Gastrocnemius medialis (tissue), 4 donors: ENCODE results near the gene CMBL. TPM values are rescaled to one million over a fixed set of nuclear protein-coding genes. Genes with fewer than 3 reads are reported as not detected.
A peak's percentile ranks its signal among the peaks of the same experiment; 100 is the strongest.

ENCODE experiments used
- ATAC-seq, 2 donors: fragments of 150-250 bp; one replicate each; pipeline ENCODE4 v1.9.1; 2016
- DNase-seq, 2 donors: peaks; one replicate each; pipeline ENCODE4 v3.0.0-alpha.2; 2019
- H3K27ac ChIP-seq, 4 donors: fragments of 200-600 bp; sonication (generic); 1 replicate in 1 of 4; 2 replicates in 3 of 4; pipeline ENCODE4 v1.5.1; 2016 to 2018; ENCODE audit warnings: mild to moderate bottlenecking in 2 of 4, moderate library complexity in 1 of 4
- H3K27me3 ChIP-seq, 3 donors: fragments of 200-600 bp; sonication (generic) in 2 of 3; 1 replicate in 1 of 3; 2 replicates in 2 of 3; pipeline versions ENCODE4 v1.5.1 to v1.6.0; 2016 to 2019; ENCODE audit warnings: mild to moderate bottlenecking in 1 of 3, moderate library complexity in 1 of 3
- H3K36me3 ChIP-seq, 2 donors: fragments of 200-600 bp; sonication (generic) in 1 of 2; one replicate each; pipeline ENCODE4 v1.5.1; 2017 to 2018
- H3K4me1 ChIP-seq, 2 donors: fragments of 200-600 bp; sonication (generic) in 1 of 2; one replicate each; pipeline ENCODE4 v1.5.1; 2016 to 2017; ENCODE audit warnings: mild to moderate bottlenecking in 2 of 2
- H3K4me3 ChIP-seq, 4 donors: fragments of 200-600 bp; sonication (generic) in 3 of 4; 1 replicate in 1 of 4; 2 replicates in 3 of 4; pipeline ENCODE4 v1.5.1; 2016 to 2019; ENCODE audit warnings: mild to moderate bottlenecking in 2 of 4
- H3K9me3 ChIP-seq, 3 donors: fragments of 200-600 bp; sonication (generic) in 2 of 3; 1 replicate in 1 of 3; 2 replicates in 2 of 3; pipeline ENCODE4 v1.5.1; 2016 to 2019
- POLR2A ChIP-seq, 2 donors: fragments of 450-650 bp; IDR thresholded peaks; one replicate each; pipeline ENCODE4 v1.6.1; 2017; ENCODE audit warnings: antibody characterized with exemption in 2 of 2, mild to moderate bottlenecking in 2 of 2, moderate library complexity in 2 of 2
- in situ Hi-C, 4 donors: fragments of 200-750 bp; cut with MboI; loops; one replicate each; pipeline versions ENCODE4 v1.15.0 to v1.8.0; 2017; ENCODE audit warnings: low sequenced_read_pairs in 4 of 4
- intact Hi-C: fragments of 100-400 bp; cut with DNase I; formaldehyde crosslinking; loops from one replicate; pipeline ENCODE4 v1.15.1; 2023; ENCODE audit warnings: low total_unique reads
- total RNA-seq, 4 donors: library from RNA; depleted of rRNA; stranded (reverse); fragments of >200 nt; gene quantifications; one replicate each; pipeline versions ENCODE4 v1.1.0 to v1.2.3, GENCODE V29; 2016
- TF ChIP-seq, protein P1 (sequence below), 5 experiments: fragments of 450-650 bp in 3 of 5; fragments of 200-600 bp in 2 of 5; sonication (generic) in 2 of 5; IDR thresholded peaks in 4 of 5; conservative IDR thresholded peaks in 1 of 5; 1 replicate in 4 of 5; 2 replicates in 1 of 5; pipeline ENCODE4 v1.5.1; 2016 to 2019; ENCODE audit warnings: antibody characterized with exemption in 5 of 5, mild to moderate bottlenecking in 3 of 5, moderate library complexity in 3 of 5

CMBL gene
- total RNA-seq, 4 donors from 2014 or later = 7.8 to 46.7 (median 35.6) TPM

DNA sequence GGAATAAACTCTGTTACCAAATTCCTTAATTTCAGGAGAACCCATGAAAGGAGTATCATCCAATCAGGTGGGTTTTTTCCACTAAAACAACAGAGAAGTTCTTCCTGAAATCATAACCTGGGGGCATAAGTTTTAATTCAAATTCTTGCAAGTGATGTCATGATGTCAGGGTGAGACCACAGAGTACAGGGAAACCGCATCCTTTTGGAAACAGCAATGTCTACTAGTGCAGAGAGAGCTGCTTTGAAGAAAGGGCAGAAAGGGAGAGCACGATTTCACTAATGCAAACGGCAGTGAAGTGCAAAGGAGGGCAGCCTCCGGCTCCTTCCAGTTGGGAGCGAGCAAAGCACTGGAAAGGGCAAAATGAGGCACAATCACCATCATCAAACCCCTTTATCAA, 20.6 kb upstream of the CMBL start:
- Histone ChIP-seq H3K9me3 (no peaks in the 10 kb centered on the region), H3K4me1 (peaks cover 53 to 54% of the 10 kb centered on the region in 2 donors), H3K36me3 (no peaks in the 10 kb centered on the region), H3K4me3 (no peak overlapping the region), H3K27ac (no peak overlapping the region), H3K27me3 (no peaks in the 10 kb centered on the region)
- in situ Hi-C loops = no loop called here
- ATAC-seq (no peak), DNase-seq (no peak)
- intact Hi-C loops = no loop called here
- no peak for TF ChIP-seq POLR2A (IDR thresholded peaks at IDR 0.05)
- TF ChIP-seq, protein P1, sequence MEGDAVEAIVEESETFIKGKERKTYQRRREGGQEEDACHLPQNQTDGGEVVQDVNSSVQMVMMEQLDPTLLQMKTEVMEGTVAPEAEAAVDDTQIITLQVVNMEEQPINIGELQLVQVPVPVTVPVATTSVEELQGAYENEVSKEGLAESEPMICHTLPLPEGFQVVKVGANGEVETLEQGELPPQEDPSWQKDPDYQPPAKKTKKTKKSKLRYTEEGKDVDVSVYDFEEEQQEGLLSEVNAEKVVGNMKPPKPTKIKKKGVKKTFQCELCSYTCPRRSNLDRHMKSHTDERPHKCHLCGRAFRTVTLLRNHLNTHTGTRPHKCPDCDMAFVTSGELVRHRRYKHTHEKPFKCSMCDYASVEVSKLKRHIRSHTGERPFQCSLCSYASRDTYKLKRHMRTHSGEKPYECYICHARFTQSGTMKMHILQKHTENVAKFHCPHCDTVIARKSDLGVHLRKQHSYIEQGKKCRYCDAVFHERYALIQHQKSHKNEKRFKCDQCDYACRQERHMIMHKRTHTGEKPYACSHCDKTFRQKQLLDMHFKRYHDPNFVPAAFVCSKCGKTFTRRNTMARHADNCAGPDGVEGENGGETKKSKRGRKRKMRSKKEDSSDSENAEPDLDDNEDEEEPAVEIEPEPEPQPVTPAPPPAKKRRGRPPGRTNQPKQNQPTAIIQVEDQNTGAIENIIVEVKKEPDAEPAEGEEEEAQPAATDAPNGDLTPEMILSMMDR (IDR thresholded peaks at IDR 0.05 in 4 of 5, conservative IDR thresholded peaks at IDR 0.05 in 1 of 5) = no peak

DNA sequence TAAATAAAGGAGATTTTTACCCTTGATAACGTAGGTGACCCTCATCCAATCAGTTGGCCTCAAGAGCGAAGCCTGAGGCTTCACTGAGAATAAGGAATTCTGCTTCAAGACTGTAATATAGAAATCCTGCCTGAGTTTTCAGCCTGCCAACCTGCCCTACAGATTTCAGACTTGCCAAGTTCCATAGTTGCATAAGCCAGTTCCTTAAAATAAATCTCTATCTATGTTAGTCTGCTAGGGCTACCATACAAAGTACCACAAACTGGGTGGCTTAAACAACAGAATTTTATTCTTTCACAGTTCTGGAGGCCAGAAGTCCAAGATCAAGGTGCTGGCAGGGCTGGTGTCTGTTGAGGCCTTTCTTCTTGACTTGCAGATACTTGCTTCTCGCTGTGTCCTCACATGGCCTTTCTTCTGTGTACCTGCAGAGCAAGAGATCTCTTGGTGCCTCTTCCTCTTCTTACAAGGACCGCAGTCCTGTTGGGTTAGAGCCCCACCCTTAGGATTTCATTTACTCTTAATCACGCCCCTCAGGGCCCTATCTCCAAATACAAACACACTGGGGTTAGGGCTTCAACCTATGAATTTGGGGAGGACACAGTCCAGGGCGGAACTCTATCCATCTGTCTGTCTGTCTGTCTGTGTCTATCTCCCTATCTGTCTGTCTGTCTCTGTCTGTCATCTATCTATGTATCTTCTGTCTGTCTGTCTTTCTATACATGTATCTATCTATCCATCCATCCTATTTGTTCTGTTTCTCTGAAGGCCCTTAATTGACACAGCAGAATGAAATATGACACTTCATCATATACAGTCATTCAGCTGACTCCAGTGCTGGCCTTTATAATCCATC, 17.0 kb upstream of the CMBL start:
- Histone ChIP-seq H3K27ac (peak overlapping the region; percentile 57 to 78 (median 74)), H3K27me3 (no peaks in the 10 kb centered on the region), H3K9me3 (no peaks in the 10 kb centered on the region), H3K4me1 (peaks cover 26 to 29% of the 10 kb centered on the region in 2 donors), H3K4me3 (no peak overlapping the region), H3K36me3 (no peaks in the 10 kb centered on the region)
- peak; percentile 73 to 75 for ATAC-seq
- intact Hi-C loops (no loop called here), in situ Hi-C loops (no loop called here)
- TF ChIP-seq POLR2A (IDR thresholded peaks at IDR 0.05) = no peak
- TF ChIP-seq, protein P1 (IDR thresholded peaks at IDR 0.05 in 4 of 5, conservative IDR thresholded peaks at IDR 0.05 in 1 of 5) = no peak
- DNase-seq = no peak

- H3K27ac ChIP-seq = peak overlapping the region; percentile 57 to 78 (median 74)
- ATAC-seq (no peak), DNase-seq (no peak)
- intact Hi-C loops = no loop called here
- H3K27me3 ChIP-seq = no peaks in the 10 kb centered on the region
- in situ Hi-C loops = no loop called here
- TF ChIP-seq, protein P1 (IDR thresholded peaks at IDR 0.05 in 4 of 5, conservative IDR thresholded peaks at IDR 0.05 in 1 of 5) = no peak
- TF ChIP-seq POLR2A (IDR thresholded peaks at IDR 0.05) = no peak
- H3K9me3 ChIP-seq = no peaks in the 10 kb centered on the region
- no peak overlapping the region for H3K4me3 ChIP-seq
- H3K36me3 ChIP-seq = no peaks in the 10 kb centered on the region
- peaks cover 24 to 26% of the 10 kb centered on the region in 2 donors for H3K4me1 ChIP-seq
Measured at GRCh38 chr5:10323588-10324488, 16.1 kb upstream of the CMBL start.

DNA sequence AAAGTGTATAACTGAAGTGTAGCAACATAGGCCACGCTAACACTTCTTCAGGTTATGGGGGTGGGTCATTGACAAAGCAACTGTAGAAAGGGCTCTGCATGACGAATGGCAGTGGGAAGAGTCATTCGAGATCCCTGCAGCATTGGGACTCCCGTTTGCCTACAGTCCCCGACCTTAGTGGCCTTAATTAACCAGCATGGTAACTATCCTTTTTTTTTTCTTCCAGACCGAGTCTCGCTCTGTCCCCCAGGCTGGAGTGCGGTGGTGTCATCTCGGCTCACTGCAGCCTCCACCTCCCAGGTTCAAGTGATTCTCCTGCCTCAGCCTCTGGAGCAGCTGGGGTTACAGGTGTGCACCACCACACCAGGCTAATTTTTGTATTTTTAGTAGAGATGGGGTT, 14.2 kb upstream of the CMBL start:
- TF ChIP-seq, protein P1 (IDR thresholded peaks at IDR 0.05 in 4 of 5, conservative IDR thresholded peaks at IDR 0.05 in 1 of 5) = no peak
- no peak for TF ChIP-seq POLR2A (IDR thresholded peaks at IDR 0.05)
- H3K4me3 ChIP-seq = no peak overlapping the region
- H3K27ac ChIP-seq = no peak overlapping the region
- H3K4me1 ChIP-seq = peaks cover 35 to 38% of the 10 kb centered on the region in 2 donors
- H3K9me3 ChIP-seq = no peaks in the 10 kb centered on the region
- DNase-seq = no peak
- intact Hi-C loops (no loop called here), in situ Hi-C loops (no loop called here)
- no peaks in the 10 kb centered on the region for H3K36me3 ChIP-seq
- ATAC-seq = no peak
- H3K27me3 ChIP-seq = no peaks in the 10 kb centered on the region
